ENCODE results near the gene KLF16.

The KLF16 gene

GRCh38 chr19:1833540-1833939 is 29.8 kb downstream of the KLF16 start:
- Histone ChIP-seq H3K27ac (0 out of 22 replicates have a peak overlapping the region, but pooled peaks of 1 of the 11 experiments have one; percentile 11), H3K4me2 (no peak overlapping the region), H3K4me1 (peaks cover 30 to 76% (median 52%) of the 10 kb centered on the region in 10 experiments), H3K9me3 (replicated peaks in 1 of 11) (no peaks in the 10 kb centered on the region), H4K20me1 (peaks cover 100% of the 10 kb centered on the region in 11 experiments), H3K9ac (peak overlapping the region in 4 of 11 experiments; percentile 6 to 43 (median 20); a peak in 4 of 22 replicates), H3K27me3 (no peaks in the 10 kb centered on the region), H3K36me3 (peaks cover 56 to 94% (median 83%) of the 10 kb centered on the region in 11 experiments), H3K4me3 (no peak overlapping the region)
- TF ChIP-seq Cebpa-rat (IDR thresholded peaks at IDR 0.05): no peak

- H3K27ac ChIP-seq: no peak overlapping the region; a peak in 1 of 22 replicates
- no peaks in the 10 kb centered on the region for H3K27me3 ChIP-seq
- TF ChIP-seq Cebpa-rat (IDR thresholded peaks at IDR 0.05): no peak
- H3K36me3 ChIP-seq: peaks cover 66 to 95% (median 86%) of the 10 kb centered on the region in 11 experiments
- H3K9me3 ChIP-seq (replicated peaks in 1 of 11): no peaks in the 10 kb centered on the region
- H3K4me3 ChIP-seq: no peak overlapping the region
- H3K4me1 ChIP-seq: peaks cover 16 to 70% (median 48%) of the 10 kb centered on the region in 10 experiments
- peak overlapping the region in 3 of 11 experiments; percentile 15 to 33 (median 17); a peak in 3 of 22 replicates for H3K4me2 ChIP-seq
- peaks cover 100% of the 10 kb centered on the region in 11 experiments for H4K20me1 ChIP-seq
- H3K9ac ChIP-seq: peak overlapping the region in 4 of 11 experiments; percentile 8 to 27 (median 21); a peak in 2 of 22 replicates
Measured at GRCh38 chr19:1832046-1832663, 31.2 kb downstream of the KLF16 start.

GRCh38 chr19:1830978-1831377 is 32.4 kb downstream of the KLF16 start:
- H4K20me1 ChIP-seq: peaks cover 98 to 100% (median 99%) of the 10 kb centered on the region in 11 experiments
- no peak for TF ChIP-seq Cebpa-rat (IDR thresholded peaks at IDR 0.05)
- no peak overlapping the region for H3K27ac ChIP-seq
- H3K9me3 ChIP-seq (replicated peaks in 1 of 11): no peaks in the 10 kb centered on the region
- no peak overlapping the region for H3K4me3 ChIP-seq
- peaks cover 12 to 69% (median 46%) of the 10 kb centered on the region in 10 experiments; a peak in 18 of 20 replicates for H3K4me1 ChIP-seq
- H3K9ac ChIP-seq: no peak overlapping the region
- peak overlapping the region in 3 of 11 experiments; percentile 3 to 12 (median 4); a peak in 2 of 22 replicates for H3K4me2 ChIP-seq
- no peaks in the 10 kb centered on the region for H3K27me3 ChIP-seq
- H3K36me3 ChIP-seq: peaks cover 72 to 94% (median 87%) of the 10 kb centered on the region in 11 experiments

- peak overlapping the region in 1 of 11 experiments; percentile 29; a peak in 1 of 22 replicates for H3K9ac ChIP-seq
- no peak overlapping the region for H3K27ac ChIP-seq
- H3K36me3 ChIP-seq: peaks cover 75 to 95% (median 87%) of the 10 kb centered on the region in 11 experiments
- TF ChIP-seq Cebpa-rat (IDR thresholded peaks at IDR 0.05): peak in 3 of 11 experiments; percentile 32 to 45 (median 38); a peak in 3 of 22 replicates
- H3K9me3 ChIP-seq (replicated peaks in 1 of 11): no peaks in the 10 kb centered on the region
- H3K27me3 ChIP-seq: no peaks in the 10 kb centered on the region
- H3K4me2 ChIP-seq: peak overlapping the region in 3 of 11 experiments; percentile 3 to 34 (median 4); a peak in 4 of 22 replicates
- peaks cover 98 to 100% (median 99%) of the 10 kb centered on the region in 11 experiments for H4K20me1 ChIP-seq
- no peak overlapping the region for H3K4me3 ChIP-seq
- H3K4me1 ChIP-seq: peaks cover 8 to 70% (median 44%) of the 10 kb centered on the region in 10 experiments; a peak in 18 of 20 replicates
Measured at GRCh38 chr19:1830568-1830967, 32.8 kb downstream of the KLF16 start.

GRCh38 chr19:1829958-1830357 is 33.4 kb downstream of the KLF16 start:
- H3K27ac ChIP-seq: no peak overlapping the region
- H4K20me1 ChIP-seq: peaks cover 93 to 100% (median 98%) of the 10 kb centered on the region in 11 experiments
- peak overlapping the region in 2 of 11 experiments; percentile 10 to 29; a peak in 2 of 22 replicates for H3K9ac ChIP-seq
- no peak for TF ChIP-seq Cebpa-rat (IDR thresholded peaks at IDR 0.05)
- H3K9me3 ChIP-seq (replicated peaks in 1 of 11): no peaks in the 10 kb centered on the region
- no peaks in the 10 kb centered on the region for H3K27me3 ChIP-seq
- peak overlapping the region in 3 of 11 experiments; percentile 3 to 34 (median 24); a peak in 4 of 22 replicates for H3K4me2 ChIP-seq
- H3K36me3 ChIP-seq: peaks cover 77 to 95% (median 87%) of the 10 kb centered on the region in 11 experiments
- no peak overlapping the region for H3K4me3 ChIP-seq
- peaks cover 4 to 65% (median 42%) of the 10 kb centered on the region in 10 experiments; a peak in 18 of 20 replicates for H3K4me1 ChIP-seq

GRCh38 chr19:1828279-1829238 is 34.8 kb downstream of the KLF16 start:
- Histone ChIP-seq H3K4me2 (no peak overlapping the region), H3K36me3 (peaks cover 78 to 95% (median 87%) of the 10 kb centered on the region in 11 experiments), H3K9ac (no peak overlapping the region), H3K27ac (no peak overlapping the region), H3K4me3 (no peak overlapping the region), H3K4me1 (peaks cover 4 to 51% (median 36%) of the 10 kb centered on the region in 10 experiments; a peak in 17 of 20 replicates), H4K20me1 (peaks cover 89 to 100% (median 95%) of the 10 kb centered on the region in 11 experiments), H3K9me3 (replicated peaks in 1 of 11) (no peaks in the 10 kb centered on the region), H3K27me3 (no peaks in the 10 kb centered on the region)
- no peak for TF ChIP-seq Cebpa-rat (IDR thresholded peaks at IDR 0.05)

GRCh38 chr19:1827566-1828278 is 35.7 kb downstream of the KLF16 start:
- no peak for TF ChIP-seq Cebpa-rat (IDR thresholded peaks at IDR 0.05)
- H3K36me3 ChIP-seq: peaks cover 79 to 95% (median 88%) of the 10 kb centered on the region in 11 experiments
- H3K9me3 ChIP-seq (replicated peaks in 1 of 11): no peaks in the 10 kb centered on the region
- peaks cover 4 to 45% (median 34%) of the 10 kb centered on the region in 10 experiments; a peak in 17 of 20 replicates for H3K4me1 ChIP-seq
- no peaks in the 10 kb centered on the region for H3K27me3 ChIP-seq
- peaks cover 89 to 100% (median 95%) of the 10 kb centered on the region in 11 experiments for H4K20me1 ChIP-seq
- H3K4me3 ChIP-seq: no peak overlapping the region
- H3K4me2 ChIP-seq: peak overlapping the region in 7 of 11 experiments; percentile 8 to 45 (median 20); a peak in 9 of 22 replicates
- H3K9ac ChIP-seq: peak overlapping the region in 1 of 11 experiments; percentile 38; a peak in 3 of 22 replicates
- H3K27ac ChIP-seq: 0 out of 22 replicates have a peak overlapping the region, but pooled peaks of 1 of the 11 experiments have one; percentile 28

All from BLaER1 treated with 17β-estradiol and CSF1 and Interleukin-3, amounts not matched to agents 10 nM and 100 nM (cell line).